Psoas muscle (tissue), 8 donors: ENCODE results near the gene SMCO2. TPM values are rescaled to one million over a fixed set of nuclear protein-coding genes. Genes with fewer than 3 reads are reported as not detected.

Experiments
- ATAC-seq, 4 donors: fragments of 200-7000 bp; cut with Tn5 transposase; one replicate each; pipeline ENCODE4 v1.9.1; 2020; ENCODE audit warnings: moderate library complexity in 3 of 4, mild to moderate bottlenecking in 2 of 4
- DNase-seq, 2 donors: peaks; one replicate each; pipeline ENCODE4 v3.0.0-alpha.2; 2020
- H3K27ac ChIP-seq: fragments of 200-600 bp; one replicate; pipeline ENCODE4 v1.8.0; 2022
- H3K27me3 ChIP-seq, 3 donors: fragments of 200-600 bp in 1 of 3; one replicate each; pipeline versions ENCODE4 v1.6.1 to v1.8.0; 2013 to 2022; ENCODE audit warnings: low read length in 2 of 3, mild to moderate bottlenecking in 2 of 3, moderate library complexity in 1 of 3; ENCODE audit not compliant: insufficient read depth in 3 of 3
- H3K36me3 ChIP-seq, 2 donors: fragments of 200-600 bp in 1 of 2; one replicate each; pipeline versions ENCODE4 v1.6.1 to v1.8.0; 2013 to 2022; ENCODE audit warnings: low read depth in 1 of 2, mild to moderate bottlenecking in 1 of 2, moderate library complexity in 1 of 2; ENCODE audit not compliant: insufficient read depth in 1 of 2
- H3K4me1 ChIP-seq: fragments of 200-600 bp; one replicate; pipeline ENCODE4 v1.8.0; 2022
- H3K4me3 ChIP-seq: fragments of 200-600 bp; one replicate; pipeline ENCODE4 v1.8.0; 2022; ENCODE audit warnings: mild to moderate bottlenecking
- H3K9me3 ChIP-seq: fragments of 200-600 bp; one replicate; pipeline ENCODE4 v1.8.0; 2022
- CTCF ChIP-seq: fragments of 200-600 bp; IDR thresholded peaks from one replicate; pipeline ENCODE4 v1.8.0; 2022; ENCODE audit warnings: antibody characterized with exemption
- WGBS, 3 donors: extraction: QIAGEN DNeasy Blood & Tissue Kit; methylation state at CpG; one replicate each; pipeline versions ENCODE4 v1.1.6 to v1.1.7; 2013; 5-methylcytosine and 5-hydroxymethylcytosine counted together
- intact Hi-C, 2 donors: fragments of 100-400 bp; cut with DNase I; formaldehyde crosslinking; loops; one replicate each; pipeline versions ENCODE4 v1.11.0 to v1.14.2; 2022
- long read RNA-seq, 2 donors: library from polyadenylated mRNA; unstranded; transcript quantifications; one replicate each; pipeline ENCODE4 v2.0.0, GENCODE V29; 2021
- polyA plus RNA-seq, 3 donors: library from polyadenylated mRNA; stranded (reverse); fragments of 200-250 nt; gene quantifications; one replicate each; pipeline ENCODE4 v1.2.3, GENCODE V29; 2013
- total RNA-seq, 4 donors: library from RNA; stranded (reverse); fragmentation: NEBNext Ultra II Directional in 2 of 4; extraction: Animal tissue kit (Norgen Biotek cat#: 25700) in 2 of 4; gene quantifications; one replicate each; pipeline versions ENCODE4 v1.2.1 to v1.2.4, GENCODE V29; 2021 to 2023
- donor health status: healthy with polysubstance abuse.
- donor health status: DM: no; HTN: no; CAD: no; lungs with moderate emphysema.
- donor health status: Bipolar disorder and iron deficiency.
- donor health status: healthy.
- donor health status: DM: yes; HTN: yes; CAD: no.
- donor health status: DM: no; HTN: no; CAD: no.
- donor health status: DM: no; HTN: no; CAD: no.
- donor health status: DM: yes; HTN: yes; CAD: no.

The SMCO2 gene
- not detected for total RNA-seq
- polyA plus RNA-seq, result not detected
- long read RNA-seq, donor 1, result 0 reads
- long read RNA-seq, donor 2, result 0 reads

GRCh38 chr12:27446436-27446835 lies at the start of gene SMCO2:
Gene SMCO2 (plus strand): TSS chr12:27446736. CDS start chr12:27470632, 23,896 bp downstream.
- no peak within 1 kb of the TSS for H3K4me3 ChIP-seq
- ATAC-seq (no peak), DNase-seq (no peak)
- intact Hi-C loops, result loop anchor here in 1 of 2 donors (10.0 kb wide), 1 partner anchor 68 kb away; no protein-coding TSS in a partner anchor
- H3K4me1 ChIP-seq, result no peaks in the 10 kb centered on the region
- no peak for TF ChIP-seq CTCF
- H3K27ac ChIP-seq, result no peak within 1 kb of the TSS
- 88 to 94% (median 92%) methylated on average over 3 of the region's 3 CpGs for WGBS, 3 donors
- no peaks in the 10 kb centered on the region for H3K36me3 ChIP-seq
- no peaks in the 10 kb centered on the region for H3K9me3 ChIP-seq
- no peaks in the 10 kb centered on the region for H3K27me3 ChIP-seq

- intact Hi-C loops, result no loop called here
- no peak for ATAC-seq
- no peak overlapping the region for H3K4me3 ChIP-seq
- 87 to 98% (median 90%) methylated on average over 2 of the region's 2 CpGs for WGBS, 3 donors
- no peaks in the 10 kb centered on the region for H3K9me3 ChIP-seq
- no peaks in the 10 kb centered on the region for H3K27me3 ChIP-seq
- H3K4me1 ChIP-seq, result no peaks in the 10 kb centered on the region
- no peak for DNase-seq
- H3K36me3 ChIP-seq, result no peaks in the 10 kb centered on the region
- no peak overlapping the region for H3K27ac ChIP-seq
- TF ChIP-seq CTCF, result no peak
Observed at GRCh38 chr12:27398466-27398865, 48.1 kb upstream of the SMCO2 start.

GRCh38 chr12:27399074-27399473 lies 47.5 kb upstream of the SMCO2 start:
- Histone ChIP-seq H3K4me3 (no peak overlapping the region), H3K9me3 (no peaks in the 10 kb centered on the region), H3K27me3 (no peaks in the 10 kb centered on the region), H3K27ac (no peak overlapping the region), H3K4me1 (no peaks in the 10 kb centered on the region), H3K36me3 (no peaks in the 10 kb centered on the region)
- DNase-seq (no peak), ATAC-seq (no peak)
- 85 to 98% (median 97%) methylated on average over 2 of the region's 2 CpGs for WGBS, 3 donors
- intact Hi-C loops, result no loop called here
- TF ChIP-seq CTCF, result no peak

GRCh38 chr12:27400856-27401354 lies 45.6 kb upstream of the SMCO2 start:
- Histone ChIP-seq H3K27ac (no peak overlapping the region), H3K27me3 (no peaks in the 10 kb centered on the region), H3K4me3 (no peak overlapping the region), H3K36me3 (no peaks in the 10 kb centered on the region), H3K9me3 (no peaks in the 10 kb centered on the region), H3K4me1 (no peaks in the 10 kb centered on the region)
- WGBS, 3 donors, result 76 to 86% (median 81%) methylated on average over 5 of the region's 5 CpGs
- DNase-seq (no peak), ATAC-seq (no peak)
- intact Hi-C loops, result no loop called here
- TF ChIP-seq CTCF, result no peak

- Histone ChIP-seq H3K9me3 (no peaks in the 10 kb centered on the region), H3K27ac (no peak overlapping the region), H3K36me3 (no peaks in the 10 kb centered on the region), H3K4me1 (no peaks in the 10 kb centered on the region), H3K27me3 (no peaks in the 10 kb centered on the region), H3K4me3 (no peak overlapping the region)
- TF ChIP-seq CTCF, result no peak
- intact Hi-C loops, result no loop called here
- DNase-seq (no peak), ATAC-seq (no peak)
Observed at GRCh38 chr12:27412047-27412446, 34.5 kb upstream of the SMCO2 start.
